GM13976 (cell line): ENCODE data around the gene SDC4.

ENCODE experiments used
- DNase-seq: peaks from one replicate; pipeline ENCODE4 v3.0.0; 2012; ENCODE audit warnings: low spot score
- CTCF ChIP-seq: IDR thresholded peaks from 2 replicates; pipeline ENCODE4 v1.5.1; 2012; ENCODE audit warnings: borderline replicate concordance, mild to moderate bottlenecking; ENCODE audit not compliant: insufficient read depth; ENCODE audit errors: extremely low read depth, missing control alignments, control extremely low read depth
- in situ Hi-C: fragments of 300-500 bp; cut with MboI; formaldehyde crosslinking; loops from one replicate; pipeline ENCODE4 v1.12.0; 2022; ENCODE audit warnings: low sequenced_read_pairs, mixed read lengths, inconsistent platforms; ENCODE audit not compliant: unreplicated experiment

The SDC4 gene

GRCh38 chr20:45294659-45295058, 53.6 kb downstream of the SDC4 start:
- no peak for TF ChIP-seq CTCF
- in situ Hi-C loops, result no loop called here

GRCh38 chr20:45294003-45294368, 54.2 kb downstream of the SDC4 start:
- in situ Hi-C loops, result no loop called here
- no peak for TF ChIP-seq CTCF
- no peak for DNase-seq

More at GRCh38 chr20:45294659-45295058, 53.6 kb downstream of the SDC4 start:
- no peak for DNase-seq

- in situ Hi-C loops, result no loop called here
- peak; percentile 86 for DNase-seq
- TF ChIP-seq CTCF, result peak; percentile 89
These were observed 54.9 kb downstream of the SDC4 start for GRCh38 chr20:45293041-45294002.

- TF ChIP-seq CTCF, result no peak
- in situ Hi-C loops, result no loop called here
These were observed 55.9 kb downstream of the SDC4 start for GRCh38 chr20:45292343-45292742.

GRCh38 chr20:45291526-45291925, 56.7 kb downstream of the SDC4 start:
- TF ChIP-seq CTCF, result no peak
- in situ Hi-C loops, result no loop called here
- no peak for DNase-seq

More at GRCh38 chr20:45292343-45292742, 55.9 kb downstream of the SDC4 start:
- no peak for DNase-seq

- in situ Hi-C loops, result no loop called here
- TF ChIP-seq CTCF, result peak; percentile 87
- peak; percentile 79 for DNase-seq
These were observed 57.4 kb downstream of the SDC4 start for GRCh38 chr20:45290677-45291355.
